GM21367 (cell line): ENCODE data around the gene BUD13.
"Not testable (repeated sequence)": the region's sequence is repeated elsewhere in the genome, so short reads cannot be mapped to it uniquely, and the experiment has no call there.

ENCODE experiments used
- ATAC-seq: cut with Tn5 transposase; IDR thresholded peaks from one replicate; pipeline ENCODE4 v1.9.1; 2021; ENCODE audit not compliant: unreplicated experiment

Gene BUD13, protein sequence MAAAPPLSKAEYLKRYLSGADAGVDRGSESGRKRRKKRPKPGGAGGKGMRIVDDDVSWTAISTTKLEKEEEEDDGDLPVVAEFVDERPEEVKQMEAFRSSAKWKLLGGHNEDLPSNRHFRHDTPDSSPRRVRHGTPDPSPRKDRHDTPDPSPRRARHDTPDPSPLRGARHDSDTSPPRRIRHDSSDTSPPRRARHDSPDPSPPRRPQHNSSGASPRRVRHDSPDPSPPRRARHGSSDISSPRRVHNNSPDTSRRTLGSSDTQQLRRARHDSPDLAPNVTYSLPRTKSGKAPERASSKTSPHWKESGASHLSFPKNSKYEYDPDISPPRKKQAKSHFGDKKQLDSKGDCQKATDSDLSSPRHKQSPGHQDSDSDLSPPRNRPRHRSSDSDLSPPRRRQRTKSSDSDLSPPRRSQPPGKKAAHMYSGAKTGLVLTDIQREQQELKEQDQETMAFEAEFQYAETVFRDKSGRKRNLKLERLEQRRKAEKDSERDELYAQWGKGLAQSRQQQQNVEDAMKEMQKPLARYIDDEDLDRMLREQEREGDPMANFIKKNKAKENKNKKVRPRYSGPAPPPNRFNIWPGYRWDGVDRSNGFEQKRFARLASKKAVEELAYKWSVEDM

DNA sequence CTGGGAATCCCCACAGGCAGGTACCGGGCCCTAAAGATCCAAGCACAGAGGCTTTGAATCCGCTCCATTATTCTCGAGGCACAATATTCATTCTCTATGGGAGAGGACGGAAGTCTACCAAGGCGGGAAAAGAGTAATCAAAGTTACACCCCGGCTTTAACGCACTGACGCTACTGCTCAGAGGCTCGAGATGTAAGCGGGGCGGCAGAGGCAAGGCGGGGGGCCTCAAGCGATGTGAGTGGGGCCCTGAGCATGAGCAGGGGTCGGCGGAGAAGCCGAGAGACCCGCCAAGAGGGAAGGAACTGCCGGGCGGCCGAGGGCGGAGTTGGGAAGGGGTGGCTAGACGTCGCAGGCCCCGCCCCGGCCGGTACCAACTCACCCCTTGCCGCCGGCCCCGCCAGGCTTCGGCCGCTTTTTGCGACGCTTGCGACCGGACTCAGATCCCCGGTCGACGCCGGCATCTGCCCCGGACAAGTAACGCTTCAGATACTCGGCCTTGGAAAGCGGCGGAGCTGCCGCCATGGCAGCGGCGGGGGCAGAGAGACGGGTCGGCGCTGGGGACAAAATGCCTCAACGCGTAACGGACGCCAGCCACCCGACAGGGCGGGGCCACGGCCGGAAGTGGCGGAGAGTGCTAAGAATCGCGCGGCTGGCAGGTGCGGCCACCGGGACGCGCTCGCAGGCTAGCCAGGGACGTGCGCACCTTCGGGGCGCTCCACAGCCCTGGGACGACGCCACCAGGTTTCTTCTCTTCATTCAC lies at the start of gene BUD13:
Gene BUD13, minus strand, starts transcription at position 545 of the 760 bp plus-strand sequence. Its CDS starts 23 bp downstream, at position 522.
- peak; percentile 75 for ATAC-seq

DNA sequence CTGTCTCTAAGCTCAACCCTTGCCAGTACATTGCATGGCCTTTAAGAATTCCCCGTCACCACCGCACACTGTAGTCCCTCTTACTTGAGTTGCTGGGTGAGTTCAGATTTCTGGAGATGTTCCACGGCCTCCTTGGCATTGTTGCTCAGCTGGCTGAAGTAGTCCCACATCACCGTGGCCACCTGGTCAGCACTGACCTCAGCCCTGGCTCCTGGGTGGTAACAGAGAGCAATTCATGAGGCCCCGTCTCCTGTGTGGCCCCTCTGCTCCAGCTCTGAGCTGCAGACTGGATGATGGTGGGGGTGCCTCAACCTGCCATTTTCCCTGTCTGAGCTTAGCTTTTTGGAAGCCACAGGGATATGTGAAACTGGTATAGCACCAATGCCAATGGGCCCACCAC lies 49.8 kb upstream of the BUD13 start:
- no peak for ATAC-seq

DNA sequence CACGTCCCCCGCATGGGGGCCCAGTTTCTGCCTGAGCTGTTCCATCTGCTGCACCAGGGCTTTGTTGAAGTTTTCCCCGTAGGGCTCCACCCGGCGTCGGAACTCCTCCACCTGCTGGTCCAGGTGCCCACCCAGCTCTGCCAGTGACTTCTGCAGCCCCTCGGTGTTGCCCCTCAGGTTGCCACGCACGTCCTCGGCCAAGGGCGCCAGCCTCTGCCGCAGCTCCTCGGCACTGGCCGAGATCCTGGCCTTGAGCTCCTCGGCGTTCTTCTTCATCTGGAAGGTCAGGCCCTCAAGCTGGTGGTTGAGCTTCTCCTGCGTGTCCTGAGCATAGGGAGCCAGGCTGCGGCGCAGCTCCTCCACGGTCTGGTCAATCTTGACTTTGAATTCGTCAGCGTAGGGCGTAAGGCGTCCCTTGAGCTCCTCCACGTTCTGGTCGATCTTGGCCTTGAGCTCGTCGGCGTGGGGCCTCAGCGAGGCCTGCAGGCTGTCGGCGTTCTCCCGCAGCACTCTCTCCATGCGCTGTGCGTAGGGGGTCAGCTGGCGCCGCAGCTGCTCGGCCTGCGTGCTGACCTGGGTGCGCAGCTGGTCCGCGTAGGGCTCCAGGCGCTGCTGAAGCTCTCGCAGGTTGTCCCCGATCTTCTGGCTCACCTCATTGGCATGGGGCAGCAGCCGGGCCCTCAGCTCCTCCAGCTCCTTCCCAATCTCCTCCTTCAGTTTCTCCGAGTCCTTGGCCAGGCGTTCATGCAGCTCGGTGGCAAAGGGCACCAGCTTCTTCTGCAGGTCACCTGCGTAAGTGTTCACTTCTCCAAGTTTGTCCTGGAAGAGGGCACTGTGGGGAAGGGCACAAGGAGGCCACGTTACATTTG lies 48.5 kb upstream of the BUD13 start:
- ATAC-seq, result no peak

DNA sequence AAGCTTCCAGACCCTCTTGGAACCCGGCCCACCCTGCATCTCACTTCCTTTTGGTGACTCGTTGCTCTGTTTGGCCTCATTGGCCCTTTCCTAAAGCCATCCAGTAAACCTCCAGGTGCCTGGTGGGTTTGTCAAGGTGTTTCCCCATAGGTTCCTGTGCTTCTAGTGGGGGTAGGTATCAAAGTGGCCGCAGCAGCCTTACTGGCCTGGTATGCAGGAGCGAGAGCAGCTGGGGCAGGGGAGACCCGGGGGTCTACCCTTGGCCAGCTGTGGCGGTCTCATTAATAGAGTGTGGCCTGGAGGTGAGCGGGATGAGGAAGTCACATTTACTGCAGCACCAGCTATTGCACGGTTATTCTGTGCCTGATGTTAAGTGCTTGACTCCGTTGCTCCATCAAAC lies 46.3 kb upstream of the BUD13 start:
- no peak for ATAC-seq

DNA sequence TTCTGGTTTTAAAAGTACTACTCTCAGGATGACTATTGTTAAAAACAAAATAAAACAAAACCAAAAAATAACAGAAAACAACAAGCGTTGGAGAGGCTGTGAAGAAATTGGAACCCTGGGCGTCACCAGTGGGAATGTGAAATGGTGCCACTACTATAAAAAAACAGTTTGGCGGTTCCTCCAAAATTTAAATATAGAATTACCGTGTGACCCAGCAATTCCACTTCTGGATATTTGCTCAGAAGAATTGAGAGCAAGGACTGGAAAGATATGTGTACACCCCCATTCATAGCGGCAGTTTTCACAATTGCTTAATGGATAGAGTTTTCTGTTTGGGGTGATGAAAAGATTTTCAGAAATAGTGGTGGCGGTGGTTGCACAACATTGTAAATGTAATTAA lies 41.7 kb upstream of the BUD13 start:
- no peak for ATAC-seq

DNA sequence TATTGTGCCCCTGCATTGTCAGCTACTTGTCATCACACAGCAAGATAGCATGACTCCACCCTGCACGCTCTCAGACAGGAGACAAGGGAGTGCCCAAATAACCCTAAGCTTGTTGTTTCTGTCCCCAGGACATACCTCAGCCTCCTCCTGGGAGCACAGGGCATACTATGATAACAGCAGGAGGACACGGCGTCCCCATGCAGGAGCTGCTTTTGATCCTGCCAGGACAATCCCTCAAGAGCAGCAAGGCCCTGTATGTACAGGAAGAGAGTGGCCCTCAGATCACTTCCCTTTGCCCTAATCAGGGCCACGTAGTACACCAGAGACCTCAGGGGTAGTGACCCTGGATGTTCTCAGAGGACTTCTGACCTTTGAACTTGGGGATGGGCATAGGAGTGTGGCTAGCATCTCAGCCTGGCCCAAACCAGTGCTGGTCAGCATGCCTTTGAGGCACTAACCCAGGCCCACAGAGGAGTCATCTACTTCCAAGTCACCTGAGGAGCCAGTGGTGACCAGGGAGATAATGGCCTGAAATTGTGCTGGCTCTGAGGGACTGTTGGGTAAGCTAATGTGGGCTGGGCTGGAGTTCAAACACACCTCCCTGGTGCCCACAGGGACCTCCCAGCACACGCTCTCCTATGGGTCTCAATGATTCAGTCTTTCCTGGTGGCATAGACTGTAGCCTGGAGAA lies 41.1 kb upstream of the BUD13 start:
- ATAC-seq, result no peak

DNA sequence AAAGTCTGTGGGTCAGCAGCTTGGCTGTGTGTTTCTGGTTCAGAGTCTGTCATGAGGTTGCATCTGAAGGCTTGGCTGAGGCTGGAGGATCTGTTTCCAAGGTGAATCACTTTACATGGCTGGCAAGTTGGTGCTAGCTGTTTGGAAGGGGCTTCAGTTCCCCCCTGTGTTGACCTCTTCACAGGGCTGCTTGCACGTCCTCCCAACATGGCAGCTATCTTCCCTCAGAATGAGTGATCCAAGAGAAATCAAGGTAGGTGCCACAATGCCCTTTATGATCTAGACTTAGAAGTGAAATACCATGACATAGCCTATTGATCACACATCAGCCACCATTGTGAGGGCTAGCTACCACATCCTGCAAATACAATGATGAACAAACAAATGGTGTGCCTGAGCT lies 40.4 kb upstream of the BUD13 start:
- no peak for ATAC-seq

DNA sequence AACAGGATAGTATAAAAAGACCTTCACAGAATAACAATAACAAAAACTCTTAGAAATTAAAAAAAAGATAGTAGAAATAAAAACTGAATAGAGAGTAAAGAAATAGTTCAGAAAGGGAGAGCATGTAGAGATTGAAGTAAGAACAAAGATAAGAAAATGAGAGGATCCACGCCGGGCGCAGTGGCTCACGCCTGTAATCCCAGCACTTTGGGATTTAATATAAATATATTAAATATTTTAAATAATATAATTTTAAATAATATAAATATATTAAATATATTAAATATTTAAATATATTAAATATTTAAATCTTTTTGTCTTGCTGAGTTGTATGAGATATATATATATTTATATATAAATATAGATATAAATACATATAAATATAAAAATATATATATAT lies 39.3 kb upstream of the BUD13 start:
- no peak for ATAC-seq

DNA sequence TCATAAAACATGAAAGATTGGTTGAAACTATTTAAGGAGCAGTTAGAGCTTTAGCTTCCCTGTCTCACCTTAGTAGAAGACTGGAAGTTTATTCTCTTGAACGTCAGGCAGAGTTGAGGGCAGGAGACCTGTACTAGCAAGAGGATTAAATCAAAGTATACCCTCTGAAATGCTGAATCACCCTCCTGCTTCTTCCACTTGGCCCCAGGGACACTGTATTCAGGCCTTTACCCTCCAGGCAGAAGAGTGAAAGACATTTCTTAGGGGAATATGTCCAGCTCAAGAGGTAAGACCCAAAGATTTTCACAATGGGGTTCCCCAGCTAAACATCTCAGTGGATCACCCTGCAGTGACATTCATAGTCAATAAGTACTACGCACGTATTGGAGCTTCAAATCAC lies 38.4 kb upstream of the BUD13 start:
- no peak for ATAC-seq

DNA sequence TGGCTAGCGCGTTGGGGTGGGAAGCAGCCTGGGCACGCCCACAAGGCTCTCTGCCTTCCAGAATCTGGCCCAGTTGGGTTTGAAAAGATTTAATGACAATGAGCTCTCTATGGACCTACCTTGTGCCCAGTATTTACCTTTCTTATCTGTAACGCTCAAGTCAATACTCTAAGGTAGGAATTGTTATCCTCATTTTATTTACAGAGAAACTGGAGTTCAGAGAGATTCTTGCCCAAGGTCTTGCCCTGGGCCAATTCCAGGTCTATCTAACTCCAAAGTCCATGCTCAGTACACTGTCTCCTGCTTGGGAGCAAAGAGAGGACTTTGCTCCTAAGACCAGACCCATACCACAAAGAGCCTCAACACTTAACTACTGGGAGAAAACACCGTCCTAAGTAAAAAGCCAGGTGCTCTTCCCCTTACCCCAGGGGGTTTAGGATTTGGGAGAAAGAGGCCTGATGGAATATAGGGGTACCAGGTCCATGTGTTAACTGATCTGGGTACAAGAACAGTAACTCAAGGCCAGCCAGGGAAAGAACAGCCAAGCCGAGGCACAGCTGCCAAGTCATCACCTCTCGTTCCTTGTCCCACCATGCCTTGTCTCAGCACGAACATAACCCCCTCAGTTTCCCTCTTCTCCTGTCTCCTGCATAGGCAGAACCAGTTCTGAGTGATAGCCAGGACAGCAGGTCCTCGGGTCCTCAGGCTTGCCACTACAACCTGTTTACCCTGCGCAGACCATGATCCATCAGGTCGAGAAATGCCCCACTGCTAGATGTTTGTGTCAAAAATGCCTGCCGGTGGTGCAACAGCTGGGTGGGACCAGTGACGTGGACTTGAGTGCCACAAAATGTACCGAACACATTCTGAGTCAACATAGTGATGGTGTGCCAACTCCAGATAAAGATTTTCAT lies 35.7 kb upstream of the BUD13 start:
- ATAC-seq, result no peak

DNA sequence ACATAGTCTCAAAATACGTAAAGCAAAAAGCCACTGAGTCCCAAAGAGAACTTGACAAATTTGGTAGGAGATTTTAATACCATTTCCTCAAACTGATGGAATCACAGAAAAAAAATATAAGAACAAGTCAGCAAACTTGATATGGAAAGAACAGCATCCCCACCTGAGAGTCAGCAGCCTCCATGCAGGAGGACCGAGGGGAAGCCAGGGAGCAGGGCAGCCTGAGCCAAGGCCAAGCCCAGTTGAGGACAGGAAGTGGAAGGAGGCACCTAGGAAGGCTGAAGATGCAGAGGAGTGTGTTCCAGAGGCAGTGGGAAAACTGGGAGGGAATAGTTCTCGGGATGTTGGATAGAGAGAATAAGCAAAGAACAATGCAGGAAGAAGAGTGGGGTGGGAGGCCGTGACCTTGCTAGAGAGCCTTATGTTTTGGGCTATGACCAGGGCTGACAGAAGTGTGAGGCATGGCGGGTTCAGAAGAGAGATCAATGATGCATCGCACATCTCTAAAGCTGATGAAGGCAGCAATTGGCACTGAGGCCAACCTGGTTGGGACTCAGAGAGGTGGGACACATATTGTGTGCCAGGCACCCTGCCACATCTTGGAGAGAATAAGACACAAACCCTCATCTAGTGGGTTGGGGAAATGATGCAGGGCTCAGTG lies 34.9 kb upstream of the BUD13 start:
- ATAC-seq, result no peak

DNA sequence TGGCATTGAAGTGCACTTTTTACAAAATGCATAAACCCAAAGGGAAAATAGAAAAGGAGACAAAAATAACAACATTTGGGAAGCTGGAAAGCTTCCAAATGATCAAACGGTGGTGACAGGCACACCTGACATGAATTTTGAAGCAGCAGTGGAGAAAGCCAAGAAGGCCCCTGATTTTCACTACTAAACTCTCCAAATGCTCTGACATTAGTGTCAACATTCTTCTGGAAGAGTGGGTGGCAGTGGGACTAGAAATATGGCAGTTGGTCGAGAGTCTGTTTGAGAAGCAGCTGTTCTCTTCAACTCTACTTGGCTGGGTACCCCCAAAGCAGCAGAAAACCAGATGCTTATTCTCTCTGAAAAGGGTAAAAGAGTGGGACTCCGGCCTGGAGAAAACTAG lies 31.2 kb upstream of the BUD13 start:
- no peak for ATAC-seq

DNA sequence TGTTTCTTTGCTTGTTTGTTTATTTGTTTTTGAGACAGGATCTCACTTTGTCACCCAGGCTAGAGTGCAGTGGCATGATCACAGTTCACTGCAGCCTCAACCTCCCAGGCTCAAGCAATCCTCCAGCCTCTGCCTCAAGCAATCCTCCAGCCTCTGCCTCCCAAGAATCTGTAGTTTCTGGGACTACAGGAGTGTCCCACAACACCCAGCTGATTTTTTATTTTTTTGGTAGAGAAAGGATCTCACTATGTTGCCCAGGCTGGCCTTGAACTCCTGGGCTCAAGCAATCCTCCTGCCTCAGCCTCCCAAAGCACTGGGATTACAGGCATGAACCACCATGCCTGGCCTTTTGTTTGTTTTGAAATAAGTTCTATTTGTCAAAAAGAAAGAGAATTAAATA lies 28.9 kb upstream of the BUD13 start:
- not testable (repeated sequence) for ATAC-seq

DNA sequence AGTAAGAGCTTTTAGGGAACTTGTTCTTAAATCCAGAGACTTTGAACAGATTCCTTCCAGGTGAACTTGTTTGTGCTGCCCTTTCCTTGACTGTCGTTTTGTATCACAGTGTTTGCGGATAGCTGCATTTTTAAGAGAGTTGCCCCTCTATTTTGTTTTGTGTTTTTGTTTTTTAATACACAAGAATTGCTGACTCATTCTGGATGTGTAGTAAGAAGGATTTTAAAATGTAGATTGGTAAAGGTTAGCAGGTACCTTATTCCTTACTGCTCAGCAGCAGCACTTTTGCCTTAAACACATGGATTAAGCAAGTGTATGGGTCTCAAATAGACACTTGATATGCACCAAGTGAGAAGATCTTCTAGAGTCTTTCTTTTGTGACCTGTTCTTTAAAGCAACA lies 27.8 kb upstream of the BUD13 start:
- ATAC-seq, result no peak

DNA sequence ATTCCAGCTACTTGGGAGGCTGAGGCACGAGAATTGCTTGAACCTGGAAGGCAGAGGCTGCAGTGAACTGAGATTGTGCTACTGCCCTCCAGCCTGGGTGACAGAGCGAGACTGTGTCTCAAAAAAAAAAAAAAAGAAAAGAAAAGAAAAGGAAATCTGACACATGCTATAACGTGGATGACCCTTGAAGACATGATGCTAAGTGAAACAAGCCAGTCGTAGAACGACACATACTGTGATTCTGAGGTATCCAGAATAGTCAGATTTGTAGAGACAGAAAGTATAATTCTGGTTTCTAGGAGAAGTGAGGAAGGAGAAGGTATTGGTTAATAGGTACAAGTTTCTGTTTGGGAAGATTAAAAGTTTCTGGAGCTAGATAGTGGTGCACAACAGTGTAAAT lies 25.6 kb upstream of the BUD13 start:
- no peak for ATAC-seq

DNA sequence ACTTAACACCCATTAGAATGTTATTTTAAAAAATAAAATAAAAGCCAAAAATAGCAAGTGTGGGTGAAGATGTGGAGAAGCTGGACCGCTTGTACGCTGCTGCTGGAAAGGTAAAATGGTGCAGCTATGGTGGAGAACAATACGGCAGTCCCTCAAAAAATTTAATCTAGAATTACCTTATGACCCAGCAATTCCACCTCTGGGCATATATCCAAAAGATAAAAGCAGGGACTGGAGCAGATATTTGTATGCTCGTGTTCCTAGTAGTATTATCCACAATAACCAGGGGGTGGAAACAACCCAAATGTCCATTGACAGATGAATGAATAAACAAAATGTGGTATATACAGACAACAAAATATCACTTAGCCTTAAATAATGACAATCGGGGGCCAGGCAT lies 25.0 kb upstream of the BUD13 start:
- no peak for ATAC-seq

DNA sequence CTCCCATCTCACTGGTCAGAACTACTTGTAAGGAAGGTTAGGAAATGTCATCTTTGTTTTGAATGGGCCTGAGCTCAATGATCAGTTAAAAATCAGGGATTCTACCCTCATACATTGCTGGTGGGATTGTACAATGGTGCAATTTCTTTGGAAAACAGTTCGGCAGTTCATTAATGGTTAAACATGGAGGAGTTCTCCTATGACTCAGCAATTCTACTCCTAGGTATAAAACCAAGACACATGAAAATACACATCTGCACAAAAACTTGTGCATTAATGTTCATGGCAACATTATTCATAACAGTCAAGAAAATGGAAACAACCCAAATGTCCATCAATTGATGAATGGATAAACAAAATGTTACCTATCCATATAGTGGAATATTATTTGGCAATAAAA lies 23.8 kb upstream of the BUD13 start:
- no peak for ATAC-seq

DNA sequence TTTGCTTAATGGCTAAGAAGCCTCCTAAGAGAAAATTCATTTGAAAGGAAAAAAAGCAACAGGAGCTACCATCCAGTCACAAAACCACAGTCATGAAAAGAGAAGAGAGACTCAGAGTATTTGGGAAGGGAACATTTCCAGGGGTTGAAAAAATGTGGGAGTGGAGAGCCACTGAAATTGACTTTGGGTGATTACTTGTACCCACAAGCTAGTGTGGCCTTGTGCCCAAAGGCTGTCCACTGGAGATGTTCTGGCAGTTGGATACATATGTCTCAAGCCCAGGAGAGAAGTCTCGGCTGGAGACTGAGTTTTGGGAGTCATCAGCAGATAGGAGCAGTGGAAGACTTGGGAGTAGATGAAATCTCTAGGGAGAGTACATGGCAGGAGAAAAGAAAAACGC lies 22.1 kb upstream of the BUD13 start:
- ATAC-seq, result no peak

DNA sequence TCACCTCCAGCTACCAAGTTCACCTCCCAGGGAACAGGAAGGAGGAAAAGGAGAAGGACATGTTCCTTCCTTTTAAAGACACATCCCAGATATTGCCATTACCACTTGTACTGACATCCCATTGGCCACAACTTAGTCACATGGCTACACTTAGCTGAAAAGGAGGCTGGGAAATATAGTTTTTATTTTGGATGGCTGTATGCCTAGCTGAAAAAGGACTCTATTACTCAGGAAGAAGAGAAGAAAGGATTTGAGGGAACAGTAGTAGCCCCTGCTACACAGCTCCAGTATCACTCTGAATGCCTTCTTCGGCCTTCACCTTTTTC lies 20.9 kb upstream of the BUD13 start:
- no peak for ATAC-seq
